Activated gamma-delta T cell treated with anti-CD3 and anti-CD28 coated beads, Interleukin-2, amount 50 U/mL, for 16 hours (primary cell): Measurements from ENCODE around the gene SACS.
A peak's percentile ranks its signal among the peaks of the same experiment; 100 is the strongest.
"Not testable (repeated sequence)": the region's sequence is repeated elsewhere in the genome, so short reads cannot be mapped to it uniquely, and the experiment has no call there.

Experiments used
- DNase-seq: peaks from one replicate; pipeline ENCODE4 v3.0.0-alpha.2; 2020; ENCODE audit warnings: low read depth

Gene SACS

GRCh38 chr13:23414682-23415081, 18.8 kb downstream of the SACS start:
- no peak for DNase-seq

- no peak for DNase-seq
Measured at GRCh38 chr13:23411706-23412105, 21.8 kb downstream of the SACS start.

GRCh38 chr13:23411220-23411619, 22.3 kb downstream of the SACS start:
- DNase-seq: no peak

GRCh38 chr13:23408026-23408425, 25.5 kb downstream of the SACS start:
- no peak for DNase-seq

GRCh38 chr13:23401156-23401555, 32.3 kb downstream of the SACS start:
- not testable (repeated sequence) for DNase-seq

- DNase-seq: no peak
Measured at GRCh38 chr13:23399347-23399746, 34.2 kb downstream of the SACS start.

GRCh38 chr13:23394821-23395220, 38.7 kb downstream of the SACS start:
- no peak for DNase-seq

GRCh38 chr13:23392925-23393645, 40.4 kb downstream of the SACS start:
- no peak for DNase-seq

GRCh38 chr13:23392313-23392712, 41.2 kb downstream of the SACS start:
- no peak for DNase-seq

GRCh38 chr13:23391752-23392151, 41.8 kb downstream of the SACS start:
- DNase-seq: no peak

- no peak for DNase-seq
Measured at GRCh38 chr13:23386533-23386932, 47.0 kb downstream of the SACS start.

GRCh38 chr13:23385931-23386330, 47.6 kb downstream of the SACS start:
- DNase-seq: no peak

GRCh38 chr13:23384111-23384510, 49.4 kb downstream of the SACS start:
- DNase-seq: no peak

GRCh38 chr13:23383151-23383550, 50.4 kb downstream of the SACS start:
- no peak for DNase-seq

GRCh38 chr13:23381866-23382265, 51.6 kb downstream of the SACS start:
- no peak for DNase-seq

GRCh38 chr13:23380534-23380933, 53.0 kb downstream of the SACS start:
- DNase-seq: no peak

GRCh38 chr13:23377983-23378632, 55.4 kb downstream of the SACS start:
- DNase-seq: peak; percentile 40

GRCh38 chr13:23377579-23377978, 55.9 kb downstream of the SACS start:
- no peak for DNase-seq

GRCh38 chr13:23375001-23375971, 58.2 kb downstream of the SACS start:
- DNase-seq: peak; percentile 97

- DNase-seq: no peak
Measured at GRCh38 chr13:23372264-23372906, 61.1 kb downstream of the SACS start.

GRCh38 chr13:23367907-23368306, 65.6 kb downstream of the SACS start:
- no peak for DNase-seq

GRCh38 chr13:23365652-23366051, 67.8 kb downstream of the SACS start:
- no peak for DNase-seq
